Measurements from ENCODE around the gene PTPN6. TPM values are rescaled to one million over a fixed set of nuclear protein-coding genes. Genes with fewer than 3 reads are reported as not detected.

The PTPN6 gene
- total and polyA plus RNA-seq, 9 of the 15 experiments (the other 6 are each of a cell fraction or from before 2014, with no cell fraction given): 1.5 to 5.1 (median 3.9) TPM

DNA sequence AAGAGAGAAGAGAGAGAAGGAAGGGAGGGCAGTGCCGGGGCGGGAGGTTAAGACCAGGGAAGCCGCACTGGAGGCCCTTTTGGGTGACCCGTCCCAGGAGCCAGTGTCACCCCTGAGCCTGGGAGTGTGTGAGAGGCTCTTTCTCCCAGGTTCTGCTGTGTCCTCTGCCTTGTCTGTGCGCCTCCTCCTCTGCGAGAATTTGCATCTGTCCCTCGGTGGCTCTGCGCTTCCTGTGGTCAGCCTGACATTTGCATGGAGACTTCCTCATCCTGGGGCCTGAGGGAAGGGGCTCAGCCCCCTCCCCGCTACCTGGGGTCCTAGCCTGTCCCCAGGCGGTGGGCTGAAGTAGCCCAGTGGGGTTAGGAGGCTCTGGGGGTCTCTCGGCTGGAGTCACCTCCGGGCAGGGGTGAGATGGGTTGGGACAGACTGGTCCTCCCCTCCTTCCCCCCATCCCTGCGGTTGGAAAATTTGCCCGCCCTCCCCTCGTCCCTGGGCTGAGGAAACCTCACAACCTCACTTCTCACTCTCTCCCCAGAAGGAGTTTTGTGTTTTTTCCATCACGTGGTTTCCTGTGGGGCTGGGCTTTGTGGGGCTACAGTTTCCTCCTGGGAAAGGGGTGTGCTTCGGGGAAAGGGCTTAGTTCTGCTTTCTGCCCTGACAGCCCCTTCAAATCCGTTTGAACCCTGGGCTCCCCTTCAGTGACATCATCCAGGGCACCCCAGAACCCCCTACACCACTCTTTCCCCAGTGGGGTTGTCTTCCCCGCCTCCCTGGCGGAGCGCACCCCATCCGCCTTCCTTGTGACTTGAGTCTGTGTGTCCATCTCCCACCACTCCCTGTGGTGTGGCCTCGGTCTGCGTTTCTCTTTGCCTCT is 2.5 kb downstream of the PTPN6 start (continued):
- TF ChIP-seq, protein P1, sequence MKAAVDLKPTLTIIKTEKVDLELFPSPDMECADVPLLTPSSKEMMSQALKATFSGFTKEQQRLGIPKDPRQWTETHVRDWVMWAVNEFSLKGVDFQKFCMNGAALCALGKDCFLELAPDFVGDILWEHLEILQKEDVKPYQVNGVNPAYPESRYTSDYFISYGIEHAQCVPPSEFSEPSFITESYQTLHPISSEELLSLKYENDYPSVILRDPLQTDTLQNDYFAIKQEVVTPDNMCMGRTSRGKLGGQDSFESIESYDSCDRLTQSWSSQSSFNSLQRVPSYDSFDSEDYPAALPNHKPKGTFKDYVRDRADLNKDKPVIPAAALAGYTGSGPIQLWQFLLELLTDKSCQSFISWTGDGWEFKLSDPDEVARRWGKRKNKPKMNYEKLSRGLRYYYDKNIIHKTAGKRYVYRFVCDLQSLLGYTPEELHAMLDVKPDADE (conservative IDR thresholded peaks at IDR 0.05; ENCODE audit: control insufficient read depth, low read depth, low read length): no peak
- no peak for TF ChIP-seq TAF1 (IDR thresholded peaks at IDR 0.05; ENCODE audit: control insufficient read depth, extremely low read depth, insufficient read depth, low read length, severe bottlenecking)
- TF ChIP-seq, protein P2, sequence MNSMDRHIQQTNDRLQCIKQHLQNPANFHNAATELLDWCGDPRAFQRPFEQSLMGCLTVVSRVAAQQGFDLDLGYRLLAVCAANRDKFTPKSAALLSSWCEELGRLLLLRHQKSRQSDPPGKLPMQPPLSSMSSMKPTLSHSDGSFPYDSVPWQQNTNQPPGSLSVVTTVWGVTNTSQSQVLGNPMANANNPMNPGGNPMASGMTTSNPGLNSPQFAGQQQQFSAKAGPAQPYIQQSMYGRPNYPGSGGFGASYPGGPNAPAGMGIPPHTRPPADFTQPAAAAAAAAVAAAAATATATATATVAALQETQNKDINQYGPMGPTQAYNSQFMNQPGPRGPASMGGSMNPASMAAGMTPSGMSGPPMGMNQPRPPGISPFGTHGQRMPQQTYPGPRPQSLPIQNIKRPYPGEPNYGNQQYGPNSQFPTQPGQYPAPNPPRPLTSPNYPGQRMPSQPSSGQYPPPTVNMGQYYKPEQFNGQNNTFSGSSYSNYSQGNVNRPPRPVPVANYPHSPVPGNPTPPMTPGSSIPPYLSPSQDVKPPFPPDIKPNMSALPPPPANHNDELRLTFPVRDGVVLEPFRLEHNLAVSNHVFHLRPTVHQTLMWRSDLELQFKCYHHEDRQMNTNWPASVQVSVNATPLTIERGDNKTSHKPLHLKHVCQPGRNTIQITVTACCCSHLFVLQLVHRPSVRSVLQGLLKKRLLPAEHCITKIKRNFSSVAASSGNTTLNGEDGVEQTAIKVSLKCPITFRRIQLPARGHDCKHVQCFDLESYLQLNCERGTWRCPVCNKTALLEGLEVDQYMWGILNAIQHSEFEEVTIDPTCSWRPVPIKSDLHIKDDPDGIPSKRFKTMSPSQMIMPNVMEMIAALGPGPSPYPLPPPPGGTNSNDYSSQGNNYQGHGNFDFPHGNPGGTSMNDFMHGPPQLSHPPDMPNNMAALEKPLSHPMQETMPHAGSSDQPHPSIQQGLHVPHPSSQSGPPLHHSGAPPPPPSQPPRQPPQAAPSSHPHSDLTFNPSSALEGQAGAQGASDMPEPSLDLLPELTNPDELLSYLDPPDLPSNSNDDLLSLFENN (IDR thresholded peaks at IDR 0.05; ENCODE audit: low read depth in 2 of 2, low read length in 2 of 2): no peak
- TF ChIP-seq, protein P3, sequence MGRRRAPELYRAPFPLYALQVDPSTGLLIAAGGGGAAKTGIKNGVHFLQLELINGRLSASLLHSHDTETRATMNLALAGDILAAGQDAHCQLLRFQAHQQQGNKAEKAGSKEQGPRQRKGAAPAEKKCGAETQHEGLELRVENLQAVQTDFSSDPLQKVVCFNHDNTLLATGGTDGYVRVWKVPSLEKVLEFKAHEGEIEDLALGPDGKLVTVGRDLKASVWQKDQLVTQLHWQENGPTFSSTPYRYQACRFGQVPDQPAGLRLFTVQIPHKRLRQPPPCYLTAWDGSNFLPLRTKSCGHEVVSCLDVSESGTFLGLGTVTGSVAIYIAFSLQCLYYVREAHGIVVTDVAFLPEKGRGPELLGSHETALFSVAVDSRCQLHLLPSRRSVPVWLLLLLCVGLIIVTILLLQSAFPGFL (CRISPR knock-in tag; IDR thresholded peaks at IDR 0.05): no peak
- TF ChIP-seq ZEB2 (IDR thresholded peaks at IDR 0.05): no peak
- no peak for TF ChIP-seq ZC3H4 (CRISPR knock-in tag; IDR thresholded peaks at IDR 0.05; ENCODE audit: borderline replicate concordance)

Data from K562 (cell line).